Neural cell (in vitro differentiated cells): ENCODE data around the gene EHBP1. TPM values are rescaled to one million over a fixed set of nuclear protein-coding genes. Genes with fewer than 3 reads are reported as not detected.

Source experiments
- H2AFZ ChIP-seq: fragments of 200-600, 300-800 bp; sonication (generic), shearing (Covaris generic); 2 replicates; pipeline ENCODE4 v1.6.0; 2014; ENCODE audit warnings: low read depth, mild to moderate bottlenecking, antibody characterized with exemption, low read length, moderate library complexity
- H3F3A ChIP-seq: fragments of 200-600 bp; shearing (Covaris generic); 2 replicates; pipeline ENCODE4 v1.6.1; 2016; ENCODE audit warnings: mild to moderate bottlenecking, moderate library complexity, mixed read lengths, antibody characterized with exemption, low read length; ENCODE audit not compliant: insufficient read depth, poor library complexity, severe bottlenecking
- H3K27ac ChIP-seq: fragments of 200-600, 300-800 bp; sonication (generic), shearing (Covaris generic); 2 replicates; pipeline ENCODE4 v1.5.1; 2014; ENCODE audit warnings: mild to moderate bottlenecking, low read length, moderate library complexity
- H3K27me3 ChIP-seq: fragments of 300-800, 200-600 bp; sonication (generic), shearing (Covaris generic); 2 replicates; pipeline ENCODE4 v1.6.0; 2014; ENCODE audit warnings: mild to moderate bottlenecking, low read depth, low read length, moderate library complexity; ENCODE audit not compliant: insufficient read depth
- H3K36me3 ChIP-seq: fragments of 300-800, 200-600 bp; sonication (generic), shearing (Covaris generic); 2 replicates; pipeline ENCODE4 v1.5.1; 2014; ENCODE audit warnings: mild to moderate bottlenecking, antibody characterized with exemption, low read length, moderate library complexity; ENCODE audit not compliant: insufficient read depth
- H3K4me2 ChIP-seq: fragments of 300-800, 200-600 bp; sonication (generic), shearing (Covaris generic); 2 replicates; pipeline ENCODE4 v1.6.0; 2014; ENCODE audit warnings: mild to moderate bottlenecking, low read length
- H3K4me3 ChIP-seq: fragments of 300-800, 200-600 bp; sonication (generic), shearing (Covaris generic); 2 replicates; pipeline ENCODE4 v1.5.1; 2014; ENCODE audit warnings: mild to moderate bottlenecking, low read length, moderate library complexity
- H3K79me2 ChIP-seq: fragments of 200-600 bp; shearing (Covaris generic); replicated peaks from 2 replicates; pipeline ENCODE4 v1.6.0; 2014; ENCODE audit warnings: mild to moderate bottlenecking, low read length, moderate library complexity; ENCODE audit not compliant: insufficient read depth
- H3K9ac ChIP-seq: fragments of 300-800, 200-600 bp; sonication (generic), shearing (Covaris generic); 2 replicates; pipeline ENCODE4 v1.6.1; 2016; ENCODE audit warnings: mild to moderate bottlenecking, low read length, mixed read lengths
- H3K9me2 ChIP-seq: fragments of 200-600 bp; shearing (Covaris generic); 2 replicates; pipeline ENCODE4 v1.6.1; 2016; ENCODE audit warnings: mild to moderate bottlenecking, low read length, mixed read lengths; ENCODE audit not compliant: insufficient read depth
- H3K9me3 ChIP-seq: fragments of 200-600, 300-800 bp; sonication (generic), shearing (Covaris generic); 2 replicates; pipeline ENCODE4 v1.6.1; 2016; ENCODE audit warnings: mild to moderate bottlenecking, mixed run types, low read length, moderate library complexity, mixed read lengths
- H4K20me1 ChIP-seq: fragments of 200-600 bp; shearing (Covaris generic); 2 replicates; pipeline ENCODE4 v1.6.1; 2016; ENCODE audit warnings: mild to moderate bottlenecking, mixed run types; ENCODE audit not compliant: insufficient read depth
- EP300 ChIP-seq: fragments of 450-650 bp; conservative IDR thresholded peaks from 2 replicates; pipeline ENCODE4 v1.6.1; 2014; ENCODE audit warnings: antibody characterized with exemption, mild to moderate bottlenecking, moderate library complexity; ENCODE audit not compliant: poor library complexity, severe bottlenecking
- EZH2 ChIP-seq: fragments of 200-600, 300-800 bp; shearing (Covaris generic), sonication (generic); IDR thresholded peaks from 2 replicates; pipeline ENCODE4 v1.6.1; 2014; ENCODE audit warnings: antibody characterized with exemption, low read length, borderline replicate concordance, mild to moderate bottlenecking; ENCODE audit not compliant: insufficient read depth, poor library complexity, severe bottlenecking
- MXI1 ChIP-seq: fragments of 450-650 bp; conservative IDR thresholded peaks from 2 replicates; pipeline ENCODE4 v1.6.1; 2014; ENCODE audit warnings: antibody characterized with exemption, mild to moderate bottlenecking; ENCODE audit not compliant: poor library complexity, severe bottlenecking
- POLR2AphosphoS5 ChIP-seq: IDR thresholded peaks from 2 replicates; pipeline ENCODE4 v1.6.1; 2012
- RAD21 ChIP-seq: fragments of 450-650 bp; conservative IDR thresholded peaks from 2 replicates; pipeline ENCODE4 v1.6.1; 2014; ENCODE audit warnings: antibody characterized with exemption, mild to moderate bottlenecking, moderate library complexity
- SMC3 ChIP-seq: fragments of 450-650 bp; conservative IDR thresholded peaks from 2 replicates; pipeline ENCODE4 v1.6.1; 2014; ENCODE audit warnings: antibody characterized with exemption, mild to moderate bottlenecking, moderate library complexity; ENCODE audit not compliant: poor library complexity
- TAF1 ChIP-seq: IDR thresholded peaks from 2 replicates; pipeline ENCODE4 v1.6.1; 2012; ENCODE audit warnings: low read depth
- polyA plus RNA-seq: library from polyadenylated mRNA; depleted of rRNA; stranded (reverse); fragments of >200 nt; gene quantifications from 2 replicates; pipeline ENCODE4 v1.2.3, GENCODE V29; 2014
- TF ChIP-seq, protein P1 (sequence below): IDR thresholded peaks from 2 replicates; pipeline ENCODE4 v1.6.1; 2012; ENCODE audit warnings: borderline replicate concordance
- TF ChIP-seq, protein P2 (sequence below): fragments of 450-650 bp; IDR thresholded peaks from 2 replicates; pipeline ENCODE4 v1.5.1; 2014; ENCODE audit warnings: antibody characterized with exemption, mild to moderate bottlenecking, moderate library complexity; ENCODE audit not compliant: poor library complexity, severe bottlenecking

The EHBP1 gene
- polyA plus RNA-seq, 1 donor from 2014 or later: 52.6 TPM

DNA sequence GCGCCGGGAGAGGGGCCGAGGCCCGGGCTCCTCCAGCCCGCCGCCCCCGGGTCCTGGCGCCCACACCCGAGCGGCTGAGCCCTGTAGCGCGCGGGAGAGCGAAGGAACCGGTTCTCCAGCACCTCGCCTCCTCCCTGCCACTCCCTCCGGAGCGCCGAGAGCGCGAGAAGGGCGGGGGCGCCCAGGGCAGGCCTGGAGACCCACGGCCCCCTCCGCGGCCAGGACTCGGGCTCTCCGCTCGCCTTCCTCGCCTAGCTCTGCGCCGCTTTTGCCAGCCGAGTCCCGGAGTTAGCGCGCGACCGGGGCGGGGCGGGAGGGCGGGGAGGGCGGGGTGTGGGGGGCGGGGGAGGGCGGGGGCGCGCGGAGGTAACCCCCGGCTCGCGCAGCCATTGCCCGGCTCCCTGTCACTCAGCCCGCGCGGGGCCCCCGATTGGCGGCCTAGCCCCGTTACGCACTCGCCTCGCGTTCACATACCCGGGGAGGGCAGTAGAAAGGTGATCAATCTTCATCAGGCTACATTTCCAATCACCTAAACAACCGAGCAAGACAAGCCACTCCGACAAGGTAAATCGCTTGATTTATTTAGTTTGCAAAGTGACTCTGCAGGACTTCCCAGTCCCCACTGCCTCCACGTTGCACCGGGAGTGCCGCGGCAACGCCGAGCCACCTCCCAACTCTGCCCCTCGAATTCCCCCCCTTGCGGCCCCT is 345.0 kb downstream of the EHBP1 start, which contains the start of gene OTX1:
OTX1 (plus strand) TSS at position 497 of the 708 bp plus-strand sequence. CDS start 2,161 bp downstream, outside the sequence.
- Histone ChIP-seq H4K20me1 (no peaks in the 10 kb centered on the region), H3K4me2 (peak within 1 kb of the TSS; percentile 55), H2AFZ (no peak within 1 kb of the TSS), H3K4me3 (peak within 1 kb of the TSS; percentile 66), H3K27ac (no peak within 1 kb of the TSS), H3K9me2 (no peaks in the 10 kb centered on the region), H3K79me2 (no peaks in the 10 kb centered on the region), H3F3A (no peaks in the 10 kb centered on the region), H3K9me3 (peaks cover 6% of the 10 kb centered on the region), H3K27me3 (peaks cover 99% of the 10 kb centered on the region), H3K9ac (peak within 1 kb of the TSS; percentile 20), H3K36me3 (peaks cover 4% of the 10 kb centered on the region)
- TF ChIP-seq RAD21: no peak
- TF ChIP-seq EP300: no peak
- no peak for TF ChIP-seq EZH2
- TF ChIP-seq MXI1: no peak
- TF ChIP-seq TAF1: no peak
- TF ChIP-seq, protein P1, sequence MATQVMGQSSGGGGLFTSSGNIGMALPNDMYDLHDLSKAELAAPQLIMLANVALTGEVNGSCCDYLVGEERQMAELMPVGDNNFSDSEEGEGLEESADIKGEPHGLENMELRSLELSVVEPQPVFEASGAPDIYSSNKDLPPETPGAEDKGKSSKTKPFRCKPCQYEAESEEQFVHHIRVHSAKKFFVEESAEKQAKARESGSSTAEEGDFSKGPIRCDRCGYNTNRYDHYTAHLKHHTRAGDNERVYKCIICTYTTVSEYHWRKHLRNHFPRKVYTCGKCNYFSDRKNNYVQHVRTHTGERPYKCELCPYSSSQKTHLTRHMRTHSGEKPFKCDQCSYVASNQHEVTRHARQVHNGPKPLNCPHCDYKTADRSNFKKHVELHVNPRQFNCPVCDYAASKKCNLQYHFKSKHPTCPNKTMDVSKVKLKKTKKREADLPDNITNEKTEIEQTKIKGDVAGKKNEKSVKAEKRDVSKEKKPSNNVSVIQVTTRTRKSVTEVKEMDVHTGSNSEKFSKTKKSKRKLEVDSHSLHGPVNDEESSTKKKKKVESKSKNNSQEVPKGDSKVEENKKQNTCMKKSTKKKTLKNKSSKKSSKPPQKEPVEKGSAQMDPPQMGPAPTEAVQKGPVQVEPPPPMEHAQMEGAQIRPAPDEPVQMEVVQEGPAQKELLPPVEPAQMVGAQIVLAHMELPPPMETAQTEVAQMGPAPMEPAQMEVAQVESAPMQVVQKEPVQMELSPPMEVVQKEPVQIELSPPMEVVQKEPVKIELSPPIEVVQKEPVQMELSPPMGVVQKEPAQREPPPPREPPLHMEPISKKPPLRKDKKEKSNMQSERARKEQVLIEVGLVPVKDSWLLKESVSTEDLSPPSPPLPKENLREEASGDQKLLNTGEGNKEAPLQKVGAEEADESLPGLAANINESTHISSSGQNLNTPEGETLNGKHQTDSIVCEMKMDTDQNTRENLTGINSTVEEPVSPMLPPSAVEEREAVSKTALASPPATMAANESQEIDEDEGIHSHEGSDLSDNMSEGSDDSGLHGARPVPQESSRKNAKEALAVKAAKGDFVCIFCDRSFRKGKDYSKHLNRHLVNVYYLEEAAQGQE: no peak
- TF ChIP-seq, protein P2, sequence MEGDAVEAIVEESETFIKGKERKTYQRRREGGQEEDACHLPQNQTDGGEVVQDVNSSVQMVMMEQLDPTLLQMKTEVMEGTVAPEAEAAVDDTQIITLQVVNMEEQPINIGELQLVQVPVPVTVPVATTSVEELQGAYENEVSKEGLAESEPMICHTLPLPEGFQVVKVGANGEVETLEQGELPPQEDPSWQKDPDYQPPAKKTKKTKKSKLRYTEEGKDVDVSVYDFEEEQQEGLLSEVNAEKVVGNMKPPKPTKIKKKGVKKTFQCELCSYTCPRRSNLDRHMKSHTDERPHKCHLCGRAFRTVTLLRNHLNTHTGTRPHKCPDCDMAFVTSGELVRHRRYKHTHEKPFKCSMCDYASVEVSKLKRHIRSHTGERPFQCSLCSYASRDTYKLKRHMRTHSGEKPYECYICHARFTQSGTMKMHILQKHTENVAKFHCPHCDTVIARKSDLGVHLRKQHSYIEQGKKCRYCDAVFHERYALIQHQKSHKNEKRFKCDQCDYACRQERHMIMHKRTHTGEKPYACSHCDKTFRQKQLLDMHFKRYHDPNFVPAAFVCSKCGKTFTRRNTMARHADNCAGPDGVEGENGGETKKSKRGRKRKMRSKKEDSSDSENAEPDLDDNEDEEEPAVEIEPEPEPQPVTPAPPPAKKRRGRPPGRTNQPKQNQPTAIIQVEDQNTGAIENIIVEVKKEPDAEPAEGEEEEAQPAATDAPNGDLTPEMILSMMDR: no peak
- TF ChIP-seq SMC3: no peak
- TF ChIP-seq POLR2AphosphoS5: no peak

DNA sequence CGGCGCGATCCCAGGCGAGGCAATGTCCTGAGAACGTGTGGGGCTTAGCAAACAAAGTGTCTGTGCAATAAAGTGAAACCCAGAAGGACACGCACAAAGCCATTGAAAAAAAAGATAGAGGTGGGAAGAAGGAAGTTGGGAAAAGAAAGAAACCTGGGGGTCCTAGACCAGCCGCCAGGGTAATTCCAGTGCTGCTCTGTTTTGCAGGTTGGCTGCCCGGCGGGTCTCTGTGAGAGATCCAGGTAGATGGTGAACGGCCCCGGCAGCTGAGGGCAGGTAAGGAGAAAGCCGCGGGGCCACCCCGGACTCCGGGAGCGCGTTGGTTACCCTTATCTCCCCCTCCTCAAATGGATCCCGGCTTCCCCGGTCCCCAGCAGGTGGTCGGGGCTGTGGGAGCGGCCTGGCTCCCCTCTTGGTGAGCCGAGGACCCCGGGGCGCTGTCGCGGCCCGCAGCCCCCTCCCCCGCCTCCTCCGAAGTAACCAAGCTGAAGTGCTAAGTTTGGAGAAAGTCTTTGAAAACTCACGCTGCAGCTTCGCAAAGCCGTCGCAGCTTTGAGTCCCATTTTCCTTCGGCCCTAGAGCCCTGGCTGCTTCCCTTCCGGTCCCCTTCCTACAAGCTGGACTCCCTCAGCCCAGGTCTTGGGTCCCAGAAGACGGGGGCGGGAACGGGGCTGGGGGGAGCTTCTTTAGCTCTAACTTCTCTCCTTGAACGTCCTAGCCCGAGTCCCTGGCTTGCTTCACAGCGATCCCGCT is 345.7 kb downstream of the EHBP1 start:
- peak; percentile 42 for TF ChIP-seq EZH2
- TF ChIP-seq EP300: no peak
- Histone ChIP-seq H3K4me3 (peak overlapping the region; percentile 66), H3K36me3 (no peaks in the 10 kb centered on the region), H3K4me2 (no peak overlapping the region), H4K20me1 (no peaks in the 10 kb centered on the region), H3K79me2 (no peaks in the 10 kb centered on the region), H3K9ac (no peak overlapping the region), H3K27ac (no peak overlapping the region), H3K9me3 (peaks cover 11% of the 10 kb centered on the region), H3K27me3 (peaks cover 99% of the 10 kb centered on the region), H2AFZ (no peak overlapping the region), H3F3A (no peaks in the 10 kb centered on the region), H3K9me2 (no peaks in the 10 kb centered on the region)
